Activated CD8-positive, alpha-beta T cell treated with anti-CD3 and anti-CD28 coated beads, Interleukin-2, amount 10 ng/mL, durations not matched to agents 7 days and 5 days (primary cell): ENCODE results near the gene ZMYM3. TPM values are rescaled to one million over a fixed set of nuclear protein-coding genes. Genes with fewer than 3 reads are reported as not detected.

Experiments used
- ATAC-seq: fragments of 150-1000 bp; cut with Tn5 transposase; one replicate; pipeline ENCODE4 v1.10.0; 2021; ENCODE audit warnings: moderate library complexity
- CTCF ChIA-PET: fragments of 350-600 bp; sonication (Branson Sonifier 250); formaldehyde crosslinking; loops from one replicate; lab custom pipeline; 2021; ENCODE audit warnings: antibody characterized with exemption; lab: Charles Lee
- POLR2A ChIA-PET: fragments of 350-600 bp; sonication (Branson Sonifier 250); formaldehyde crosslinking; loops from one replicate; lab custom pipeline; 2021; ENCODE audit warnings: antibody characterized with exemption; lab: Charles Lee
- DNase-seq: peaks from one replicate; pipeline ENCODE4 v3.0.0-alpha.2; 2020
- H3K27ac Mint-ChIP-seq: one replicate; pipeline ENCODE4 v1.8.0; 2021; ENCODE audit warnings: mild to moderate bottlenecking, mixed read lengths
- H3K27me3 Mint-ChIP-seq: one replicate; pipeline ENCODE4 v1.8.0; 2021; ENCODE audit warnings: low read depth, mixed read lengths
- H3K36me3 Mint-ChIP-seq: one replicate; pipeline ENCODE4 v1.8.0; 2021; ENCODE audit warnings: low read depth, mixed read lengths
- H3K4me1 Mint-ChIP-seq: one replicate; pipeline ENCODE4 v1.8.0; 2021; ENCODE audit warnings: low read depth, mixed read lengths
- H3K4me3 Mint-ChIP-seq: one replicate; pipeline ENCODE4 v1.8.0; 2021; ENCODE audit warnings: mild to moderate bottlenecking, mixed read lengths
- H3K9me3 Mint-ChIP-seq: one replicate; pipeline ENCODE4 v1.8.0; 2022; ENCODE audit warnings: mixed read lengths; ENCODE audit not compliant: insufficient read depth
- total RNA-seq, 2 experiments: library from RNA; stranded (reverse); gene quantifications; one replicate each; pipeline ENCODE4 v1.2.3, GENCODE V29; 2021

ZMYM3 gene
- total RNA-seq, 2 experiments from 2014 or later = 31.9 to 33.4 TPM

DNA sequence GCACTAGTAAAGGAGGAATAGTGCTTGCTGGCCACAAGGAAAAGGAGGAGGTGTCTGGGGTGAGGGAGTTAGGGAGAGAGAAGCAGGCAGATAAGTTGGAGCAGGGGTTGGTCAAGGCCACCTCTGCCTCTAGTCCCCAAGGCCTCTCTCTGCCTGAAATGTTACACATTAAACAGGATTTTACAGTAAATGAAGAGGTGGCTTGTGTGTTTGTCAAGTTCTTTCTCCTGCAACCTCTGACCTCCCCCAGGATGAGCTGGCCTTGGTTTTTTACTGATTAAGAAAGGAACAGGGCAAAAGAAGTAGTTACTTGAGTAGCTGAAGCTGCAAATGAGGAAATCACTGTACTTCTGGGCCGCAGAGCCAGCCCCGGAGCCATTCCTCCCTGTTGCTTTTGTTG, 28.9 kb downstream of the ZMYM3 start:
- ChIA-PET POLR2A (no interaction called here), CTCF (no interaction called here)
- H3K9me3 Mint-ChIP-seq = no peaks in the 10 kb centered on the region
- H3K4me3 Mint-ChIP-seq = no peak overlapping the region
- H3K36me3 Mint-ChIP-seq = no peaks in the 10 kb centered on the region
- H3K27me3 Mint-ChIP-seq = no peaks in the 10 kb centered on the region
- no peak overlapping the region for H3K27ac Mint-ChIP-seq
- ATAC-seq (no peak), DNase-seq (no peak)
- no peaks in the 10 kb centered on the region for H3K4me1 Mint-ChIP-seq

GRCh38 chrX:71224098-71224708, 29.7 kb downstream of the ZMYM3 start:
- CTCF ChIA-PET = no interaction called here
- Mint-ChIP-seq H3K36me3 (no peaks in the 10 kb centered on the region), H3K27ac (no peak overlapping the region), H3K4me3 (no peak overlapping the region), H3K27me3 (no peaks in the 10 kb centered on the region), H3K9me3 (no peaks in the 10 kb centered on the region), H3K4me1 (no peaks in the 10 kb centered on the region)
- no peak for ATAC-seq
- POLR2A ChIA-PET = no interaction called here
- no peak for DNase-seq

GRCh38 chrX:71222929-71223328, 31.0 kb downstream of the ZMYM3 start, which contains the start of gene GJB1:
TSS of gene GJB1 (plus strand) at chrX:71223224. CDS start at chrX:71223708, 484 bp downstream.
- Mint-ChIP-seq H3K9me3 (no peaks in the 10 kb centered on the region), H3K36me3 (no peaks in the 10 kb centered on the region), H3K4me3 (no peak within 1 kb of the TSS), H3K4me1 (no peaks in the 10 kb centered on the region), H3K27me3 (no peaks in the 10 kb centered on the region), H3K27ac (no peak within 1 kb of the TSS)
- ChIA-PET POLR2A (no interaction called here), CTCF (no interaction called here)
- no peak for DNase-seq
- ATAC-seq = no peak

DNA sequence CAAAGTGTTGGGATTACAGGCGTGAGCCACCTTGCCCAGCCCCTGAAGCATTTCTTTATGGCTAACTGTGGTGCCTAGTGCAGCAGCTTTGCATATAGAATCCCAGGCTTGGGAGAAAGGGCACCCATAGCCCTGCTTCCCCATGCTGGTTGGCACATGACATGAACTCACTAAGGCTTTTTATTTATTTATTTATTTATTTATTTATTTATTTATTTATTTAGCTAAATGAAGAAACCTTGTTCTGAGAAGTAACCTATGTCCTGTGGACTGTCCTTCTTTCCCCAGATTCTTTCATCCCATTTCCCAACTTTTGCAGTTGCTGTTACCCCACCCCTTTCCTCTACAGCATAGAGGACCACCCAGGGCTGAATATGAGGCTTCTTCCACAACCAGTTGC, 32.8 kb downstream of the ZMYM3 start:
- POLR2A ChIA-PET = no interaction called here
- H3K36me3 Mint-ChIP-seq = no peaks in the 10 kb centered on the region
- H3K4me1 Mint-ChIP-seq = peaks cover 5% of the 10 kb centered on the region

DNA sequence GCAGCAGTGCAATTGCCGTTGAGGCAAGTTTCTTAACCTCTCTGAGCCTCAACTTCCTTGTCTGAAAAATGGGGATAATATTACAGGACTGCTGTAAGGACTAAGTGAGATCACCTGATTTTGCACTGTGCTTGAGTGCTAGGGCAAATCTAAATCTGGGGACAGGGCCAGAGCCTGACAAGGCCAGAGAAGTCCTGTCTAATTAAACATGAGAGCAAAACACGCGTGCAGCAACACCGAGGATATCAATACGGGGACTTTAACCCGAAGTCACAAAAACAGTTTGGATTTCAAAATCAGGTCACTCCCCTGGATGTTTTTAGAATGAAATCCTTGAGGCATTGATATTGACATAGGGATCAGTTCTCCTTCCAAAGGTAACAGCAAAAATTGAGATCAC, 36.6 kb downstream of the ZMYM3 start:
- no peaks in the 10 kb centered on the region for H3K9me3 Mint-ChIP-seq
- no peak for ATAC-seq
- H3K4me1 Mint-ChIP-seq = peaks cover 5% of the 10 kb centered on the region

More for the DNA sequence above, 32.8 kb downstream of the ZMYM3 start:
- H3K27me3 Mint-ChIP-seq = no peaks in the 10 kb centered on the region
- ATAC-seq (no peak), DNase-seq (no peak)
- no peak overlapping the region for H3K27ac Mint-ChIP-seq
- no peaks in the 10 kb centered on the region for H3K9me3 Mint-ChIP-seq
- no peak overlapping the region for H3K4me3 Mint-ChIP-seq
- CTCF ChIA-PET = no interaction called here

GRCh38 chrX:71216485-71216884, 37.5 kb downstream of the ZMYM3 start:
- Mint-ChIP-seq H3K4me1 (peaks cover 5% of the 10 kb centered on the region), H3K4me3 (no peak overlapping the region), H3K36me3 (no peaks in the 10 kb centered on the region), H3K27ac (no peak overlapping the region), H3K27me3 (no peaks in the 10 kb centered on the region), H3K9me3 (no peaks in the 10 kb centered on the region)
- no peak for DNase-seq
- ChIA-PET POLR2A (no interaction called here), CTCF (no interaction called here)
- ATAC-seq = no peak

More for the DNA sequence above, 36.6 kb downstream of the ZMYM3 start:
- ChIA-PET CTCF (no interaction called here), POLR2A (interaction anchor here (0.8 kb wide), 1 partner anchor 103 kb away, joined by 3 read pairs; no protein-coding TSS in a partner anchor)
- no peaks in the 10 kb centered on the region for H3K36me3 Mint-ChIP-seq
- H3K27me3 Mint-ChIP-seq = no peaks in the 10 kb centered on the region
- H3K4me3 Mint-ChIP-seq = no peak overlapping the region
- DNase-seq = no peak
- no peak overlapping the region for H3K27ac Mint-ChIP-seq

- DNase-seq = no peak
- ChIA-PET POLR2A (no interaction called here), CTCF (no interaction called here)
- Mint-ChIP-seq H3K27ac (no peak overlapping the region), H3K4me3 (no peak overlapping the region), H3K4me1 (peaks cover 5% of the 10 kb centered on the region), H3K9me3 (no peaks in the 10 kb centered on the region), H3K27me3 (peaks cover 3% of the 10 kb centered on the region), H3K36me3 (no peaks in the 10 kb centered on the region)
- no peak for ATAC-seq
Observed at GRCh38 chrX:71215338-71215912, 38.5 kb downstream of the ZMYM3 start.

- DNase-seq (no peak), ATAC-seq (no peak)
- Mint-ChIP-seq H3K4me3 (no peak overlapping the region), H3K9me3 (no peaks in the 10 kb centered on the region), H3K36me3 (no peaks in the 10 kb centered on the region), H3K27me3 (peaks cover 3% of the 10 kb centered on the region), H3K27ac (no peak overlapping the region), H3K4me1 (peaks cover 5% of the 10 kb centered on the region)
- POLR2A ChIA-PET = no interaction called here
- CTCF ChIA-PET = no interaction called here
Observed at GRCh38 chrX:71214604-71215337, 39.2 kb downstream of the ZMYM3 start.

DNA sequence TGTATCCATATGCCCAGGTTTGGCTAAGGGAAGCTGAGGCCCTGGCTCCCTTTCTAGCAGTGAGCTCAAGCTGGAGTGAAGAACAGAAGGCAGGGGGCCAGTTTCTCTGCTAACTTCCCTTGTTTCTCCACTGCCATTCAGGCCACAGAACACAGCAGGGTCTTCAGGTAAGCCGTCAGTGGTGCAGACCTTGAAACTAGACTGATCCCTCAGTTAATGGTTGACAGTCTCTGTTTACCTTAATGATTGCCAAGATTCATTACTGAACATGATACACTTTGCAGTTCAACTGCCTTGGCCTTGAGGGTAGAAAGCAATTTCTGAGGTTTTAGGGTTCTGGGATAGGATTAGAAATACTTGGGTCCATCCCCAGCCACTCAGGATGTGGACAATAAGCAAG, 39.8 kb downstream of the ZMYM3 start:
- Mint-ChIP-seq H3K27me3 (peaks cover 3% of the 10 kb centered on the region), H3K4me1 (peaks cover 5% of the 10 kb centered on the region), H3K4me3 (no peak overlapping the region), H3K27ac (no peak overlapping the region), H3K9me3 (no peaks in the 10 kb centered on the region), H3K36me3 (no peaks in the 10 kb centered on the region)
- CTCF ChIA-PET = no interaction called here
- ATAC-seq = no peak
- POLR2A ChIA-PET = no interaction called here
- no peak for DNase-seq

DNA sequence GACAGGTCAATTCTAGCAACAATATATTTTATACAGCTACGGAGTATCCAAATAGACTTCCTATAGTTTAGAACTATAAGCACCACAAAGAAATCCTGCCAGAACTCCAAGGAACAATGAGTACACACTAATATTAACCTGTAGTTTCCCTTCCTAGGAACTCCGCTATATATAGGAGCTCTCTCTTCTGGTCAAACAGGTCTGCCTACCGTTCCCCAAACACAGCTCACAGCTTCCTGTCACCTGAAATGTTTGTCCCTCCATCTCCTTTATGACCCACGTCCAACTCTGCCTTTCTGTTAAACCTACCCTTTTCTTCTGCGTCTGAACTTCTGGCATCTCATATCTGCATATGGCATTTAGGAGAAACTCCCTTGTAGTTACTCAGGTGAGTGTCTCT, 41.4 kb downstream of the ZMYM3 start:
- no peak for ATAC-seq
- DNase-seq = no peak
- CTCF ChIA-PET = no interaction called here
- Mint-ChIP-seq H3K27me3 (peaks cover 3% of the 10 kb centered on the region), H3K4me3 (no peak overlapping the region), H3K27ac (no peak overlapping the region), H3K36me3 (no peaks in the 10 kb centered on the region), H3K4me1 (peaks cover 5% of the 10 kb centered on the region), H3K9me3 (no peaks in the 10 kb centered on the region)
- POLR2A ChIA-PET = no interaction called here

DNA sequence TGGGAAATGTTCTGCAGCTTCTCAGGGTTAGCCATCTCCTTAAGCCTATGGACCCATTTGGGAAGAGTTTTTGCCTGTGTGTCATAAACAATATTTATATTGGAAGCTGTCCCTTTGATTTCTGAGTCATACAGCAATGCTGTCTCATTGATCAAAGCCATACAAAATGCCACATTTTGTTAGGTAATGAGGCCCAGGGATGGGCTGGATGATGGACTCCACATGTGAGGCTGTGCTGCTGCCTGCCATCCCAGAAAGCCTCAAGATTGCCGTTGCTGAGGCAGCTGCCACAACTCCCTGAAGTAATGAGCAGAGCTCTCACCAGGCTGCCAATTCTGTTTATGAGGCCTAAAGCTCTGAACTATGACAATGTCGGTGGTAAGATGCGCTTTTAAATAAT, 43.1 kb downstream of the ZMYM3 start:
- ATAC-seq (no peak), DNase-seq (no peak)
- POLR2A ChIA-PET = no interaction called here
- H3K36me3 Mint-ChIP-seq = no peaks in the 10 kb centered on the region
- H3K27ac Mint-ChIP-seq = no peak overlapping the region
- no peaks in the 10 kb centered on the region for H3K9me3 Mint-ChIP-seq
- H3K4me3 Mint-ChIP-seq = no peak overlapping the region
- H3K27me3 Mint-ChIP-seq = peaks cover 3% of the 10 kb centered on the region
- CTCF ChIA-PET = interaction anchor here (0.6 kb wide), 1 partner anchor 908 kb away, joined by 3 read pairs; no protein-coding TSS in a partner anchor
- H3K4me1 Mint-ChIP-seq = no peaks in the 10 kb centered on the region
